GM13976 (cell line): ENCODE measurements around the gene AQP5.

Experiments used
- DNase-seq: peaks from one replicate; pipeline ENCODE4 v3.0.0; 2012; ENCODE audit warnings: low spot score
- in situ Hi-C: fragments of 300-500 bp; cut with MboI; formaldehyde crosslinking; loops from one replicate; pipeline ENCODE4 v1.12.0; 2022; ENCODE audit warnings: low sequenced_read_pairs, mixed read lengths, inconsistent platforms; ENCODE audit not compliant: unreplicated experiment
- TF ChIP-seq, protein P1 (sequence below): IDR thresholded peaks from 2 replicates; pipeline ENCODE4 v1.5.1; 2012; ENCODE audit warnings: borderline replicate concordance, mild to moderate bottlenecking; ENCODE audit not compliant: insufficient read depth; ENCODE audit errors: extremely low read depth, missing control alignments, control extremely low read depth

The AQP5 gene

GRCh38 chr12:50005175-50005574 lies 43.5 kb downstream of the AQP5 start:
- DNase-seq, result no peak
- TF ChIP-seq, protein P1, sequence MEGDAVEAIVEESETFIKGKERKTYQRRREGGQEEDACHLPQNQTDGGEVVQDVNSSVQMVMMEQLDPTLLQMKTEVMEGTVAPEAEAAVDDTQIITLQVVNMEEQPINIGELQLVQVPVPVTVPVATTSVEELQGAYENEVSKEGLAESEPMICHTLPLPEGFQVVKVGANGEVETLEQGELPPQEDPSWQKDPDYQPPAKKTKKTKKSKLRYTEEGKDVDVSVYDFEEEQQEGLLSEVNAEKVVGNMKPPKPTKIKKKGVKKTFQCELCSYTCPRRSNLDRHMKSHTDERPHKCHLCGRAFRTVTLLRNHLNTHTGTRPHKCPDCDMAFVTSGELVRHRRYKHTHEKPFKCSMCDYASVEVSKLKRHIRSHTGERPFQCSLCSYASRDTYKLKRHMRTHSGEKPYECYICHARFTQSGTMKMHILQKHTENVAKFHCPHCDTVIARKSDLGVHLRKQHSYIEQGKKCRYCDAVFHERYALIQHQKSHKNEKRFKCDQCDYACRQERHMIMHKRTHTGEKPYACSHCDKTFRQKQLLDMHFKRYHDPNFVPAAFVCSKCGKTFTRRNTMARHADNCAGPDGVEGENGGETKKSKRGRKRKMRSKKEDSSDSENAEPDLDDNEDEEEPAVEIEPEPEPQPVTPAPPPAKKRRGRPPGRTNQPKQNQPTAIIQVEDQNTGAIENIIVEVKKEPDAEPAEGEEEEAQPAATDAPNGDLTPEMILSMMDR, result no peak
- in situ Hi-C loops, result no loop called here

- in situ Hi-C loops, result no loop called here
- no peak for DNase-seq
- TF ChIP-seq, protein P1, result no peak
Observed at GRCh38 chr12:50006280-50006679, 44.6 kb downstream of the AQP5 start.

DNA sequence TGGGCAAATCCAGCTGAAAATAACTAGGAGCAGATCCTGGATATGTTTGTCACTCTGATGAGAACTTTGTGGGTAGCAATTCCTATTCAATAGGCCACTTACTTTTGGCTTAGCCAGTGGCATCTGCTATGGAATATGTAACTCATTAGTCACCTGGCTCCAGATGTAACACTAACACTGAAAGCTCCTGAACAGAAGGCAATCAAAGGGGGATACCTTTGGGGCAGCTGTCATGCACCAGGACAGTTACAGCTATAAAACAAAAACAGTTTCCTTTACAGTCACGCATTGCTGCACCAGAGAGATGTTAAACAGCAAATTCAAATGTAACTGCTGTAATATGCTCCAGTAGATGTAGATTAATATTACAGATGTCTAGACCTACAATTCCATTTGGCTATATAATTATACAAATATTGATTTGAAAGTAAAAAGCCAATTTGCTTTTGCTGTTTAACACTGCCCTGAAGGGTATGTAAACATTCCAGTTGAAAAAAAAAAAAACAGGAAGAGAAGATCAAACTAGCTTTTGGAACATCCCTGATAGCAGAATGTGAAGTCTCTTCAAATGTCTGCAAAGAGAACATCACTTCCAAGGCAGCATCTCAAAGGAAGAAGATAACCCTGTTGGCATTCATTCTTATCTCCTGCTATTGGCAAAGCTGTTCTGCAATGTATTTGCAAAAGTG lies 45.2 kb downstream of the AQP5 start:
- in situ Hi-C loops, result no loop called here
- TF ChIP-seq, protein P1, result no peak
- DNase-seq, result no peak

DNA sequence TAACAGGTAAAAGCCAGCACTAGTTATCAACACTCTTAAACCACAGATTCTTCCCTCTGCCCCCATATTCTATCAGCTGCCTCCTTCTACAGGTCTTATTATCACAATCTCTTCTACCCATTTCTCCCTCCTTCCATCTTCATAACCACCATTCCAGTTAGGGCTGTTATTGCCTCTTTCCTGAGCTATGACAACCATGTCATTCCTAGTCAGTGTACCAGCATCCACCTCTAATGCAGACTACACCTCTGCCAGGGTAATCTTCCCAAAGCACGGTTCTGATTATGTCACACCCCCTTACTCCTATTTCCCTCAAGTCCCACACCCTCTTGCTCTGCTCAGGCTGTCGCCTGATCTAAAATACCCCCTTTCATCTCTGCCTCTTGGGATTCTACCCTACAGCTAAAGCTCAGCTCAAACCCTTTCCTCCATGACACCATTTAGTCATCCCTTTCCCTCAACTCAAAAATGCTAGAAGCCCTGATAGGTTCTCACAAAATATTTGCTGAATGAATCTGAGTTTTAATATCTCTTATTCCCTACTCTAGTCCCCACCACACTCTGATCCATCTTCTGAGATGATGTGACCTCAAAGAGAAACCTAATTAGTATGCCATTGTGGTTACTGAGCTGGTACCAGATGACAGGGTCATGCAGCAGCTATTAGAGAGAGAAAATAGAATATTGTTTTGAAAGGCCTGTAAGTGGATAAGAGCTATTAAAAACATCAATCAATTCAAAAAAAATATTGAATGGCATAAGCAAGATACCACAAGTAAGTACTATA lies 51.9 kb downstream of the AQP5 start:
- in situ Hi-C loops, result no loop called here
- TF ChIP-seq, protein P1, result no peak
- DNase-seq, result no peak

- TF ChIP-seq, protein P1, result no peak
- no peak for DNase-seq
- in situ Hi-C loops, result no loop called here
Observed at GRCh38 chr12:50014342-50014741, 52.7 kb downstream of the AQP5 start.
